ENCODE data around the gene LTBP1. TPM values are rescaled to one million over a fixed set of nuclear protein-coding genes. Genes with fewer than 3 reads are reported as not detected.

Gene LTBP1
- total and polyA plus RNA-seq, 2 experiments from 2014 or later, result 15.7 to 49.8 TPM

DNA sequence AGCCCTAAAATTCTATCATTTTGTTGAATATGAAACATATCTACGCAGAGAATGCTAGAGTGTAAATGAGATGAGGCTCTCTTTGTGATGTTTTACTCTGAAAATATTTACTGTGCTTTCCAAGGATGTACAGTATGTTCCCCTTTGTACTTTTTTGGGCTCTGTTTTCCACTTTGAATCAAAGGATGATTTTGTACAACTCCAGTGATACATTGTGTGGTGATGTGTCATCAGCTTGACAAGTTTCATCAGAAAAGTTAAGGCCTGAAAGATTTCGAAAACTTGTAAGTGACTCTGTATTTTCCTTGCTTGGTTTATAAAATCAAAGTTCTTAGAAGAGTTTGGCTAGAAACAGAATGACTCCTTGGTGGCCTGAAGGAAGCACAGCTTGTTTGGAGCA is 206.3 kb downstream of the LTBP1 start:
- H2AFZ ChIP-seq, result no peak overlapping the region
- Mint-ChIP-seq H3K9me3 (no peaks in the 10 kb centered on the region), H3K4me1 (no peaks in the 10 kb centered on the region), H3K36me3 (ENCODE audit: low read depth) (no peaks in the 10 kb centered on the region), H3K27ac (no peak overlapping the region), H3K4me3 (no peak overlapping the region), H3K27me3 (ENCODE audit: insufficient read depth, low read depth, poor library complexity) (no peaks in the 10 kb centered on the region)
- H3K9me2 ChIP-seq (ENCODE audit: insufficient read depth), result no peaks in the 10 kb centered on the region
- no peaks in the 10 kb centered on the region; the same call in 1 of the 2 replicates for H4K20me1 ChIP-seq (replicated peaks; ENCODE audit: insufficient read depth)
- DNase-seq (ENCODE audit: low spot score), result no peak
- no peaks in the 10 kb centered on the region for H3K36me3 ChIP-seq (ENCODE audit: insufficient read depth)
- H3K27me3 ChIP-seq (ENCODE audit: insufficient read depth), result no peaks in the 10 kb centered on the region
- TF ChIP-seq, protein P1, sequence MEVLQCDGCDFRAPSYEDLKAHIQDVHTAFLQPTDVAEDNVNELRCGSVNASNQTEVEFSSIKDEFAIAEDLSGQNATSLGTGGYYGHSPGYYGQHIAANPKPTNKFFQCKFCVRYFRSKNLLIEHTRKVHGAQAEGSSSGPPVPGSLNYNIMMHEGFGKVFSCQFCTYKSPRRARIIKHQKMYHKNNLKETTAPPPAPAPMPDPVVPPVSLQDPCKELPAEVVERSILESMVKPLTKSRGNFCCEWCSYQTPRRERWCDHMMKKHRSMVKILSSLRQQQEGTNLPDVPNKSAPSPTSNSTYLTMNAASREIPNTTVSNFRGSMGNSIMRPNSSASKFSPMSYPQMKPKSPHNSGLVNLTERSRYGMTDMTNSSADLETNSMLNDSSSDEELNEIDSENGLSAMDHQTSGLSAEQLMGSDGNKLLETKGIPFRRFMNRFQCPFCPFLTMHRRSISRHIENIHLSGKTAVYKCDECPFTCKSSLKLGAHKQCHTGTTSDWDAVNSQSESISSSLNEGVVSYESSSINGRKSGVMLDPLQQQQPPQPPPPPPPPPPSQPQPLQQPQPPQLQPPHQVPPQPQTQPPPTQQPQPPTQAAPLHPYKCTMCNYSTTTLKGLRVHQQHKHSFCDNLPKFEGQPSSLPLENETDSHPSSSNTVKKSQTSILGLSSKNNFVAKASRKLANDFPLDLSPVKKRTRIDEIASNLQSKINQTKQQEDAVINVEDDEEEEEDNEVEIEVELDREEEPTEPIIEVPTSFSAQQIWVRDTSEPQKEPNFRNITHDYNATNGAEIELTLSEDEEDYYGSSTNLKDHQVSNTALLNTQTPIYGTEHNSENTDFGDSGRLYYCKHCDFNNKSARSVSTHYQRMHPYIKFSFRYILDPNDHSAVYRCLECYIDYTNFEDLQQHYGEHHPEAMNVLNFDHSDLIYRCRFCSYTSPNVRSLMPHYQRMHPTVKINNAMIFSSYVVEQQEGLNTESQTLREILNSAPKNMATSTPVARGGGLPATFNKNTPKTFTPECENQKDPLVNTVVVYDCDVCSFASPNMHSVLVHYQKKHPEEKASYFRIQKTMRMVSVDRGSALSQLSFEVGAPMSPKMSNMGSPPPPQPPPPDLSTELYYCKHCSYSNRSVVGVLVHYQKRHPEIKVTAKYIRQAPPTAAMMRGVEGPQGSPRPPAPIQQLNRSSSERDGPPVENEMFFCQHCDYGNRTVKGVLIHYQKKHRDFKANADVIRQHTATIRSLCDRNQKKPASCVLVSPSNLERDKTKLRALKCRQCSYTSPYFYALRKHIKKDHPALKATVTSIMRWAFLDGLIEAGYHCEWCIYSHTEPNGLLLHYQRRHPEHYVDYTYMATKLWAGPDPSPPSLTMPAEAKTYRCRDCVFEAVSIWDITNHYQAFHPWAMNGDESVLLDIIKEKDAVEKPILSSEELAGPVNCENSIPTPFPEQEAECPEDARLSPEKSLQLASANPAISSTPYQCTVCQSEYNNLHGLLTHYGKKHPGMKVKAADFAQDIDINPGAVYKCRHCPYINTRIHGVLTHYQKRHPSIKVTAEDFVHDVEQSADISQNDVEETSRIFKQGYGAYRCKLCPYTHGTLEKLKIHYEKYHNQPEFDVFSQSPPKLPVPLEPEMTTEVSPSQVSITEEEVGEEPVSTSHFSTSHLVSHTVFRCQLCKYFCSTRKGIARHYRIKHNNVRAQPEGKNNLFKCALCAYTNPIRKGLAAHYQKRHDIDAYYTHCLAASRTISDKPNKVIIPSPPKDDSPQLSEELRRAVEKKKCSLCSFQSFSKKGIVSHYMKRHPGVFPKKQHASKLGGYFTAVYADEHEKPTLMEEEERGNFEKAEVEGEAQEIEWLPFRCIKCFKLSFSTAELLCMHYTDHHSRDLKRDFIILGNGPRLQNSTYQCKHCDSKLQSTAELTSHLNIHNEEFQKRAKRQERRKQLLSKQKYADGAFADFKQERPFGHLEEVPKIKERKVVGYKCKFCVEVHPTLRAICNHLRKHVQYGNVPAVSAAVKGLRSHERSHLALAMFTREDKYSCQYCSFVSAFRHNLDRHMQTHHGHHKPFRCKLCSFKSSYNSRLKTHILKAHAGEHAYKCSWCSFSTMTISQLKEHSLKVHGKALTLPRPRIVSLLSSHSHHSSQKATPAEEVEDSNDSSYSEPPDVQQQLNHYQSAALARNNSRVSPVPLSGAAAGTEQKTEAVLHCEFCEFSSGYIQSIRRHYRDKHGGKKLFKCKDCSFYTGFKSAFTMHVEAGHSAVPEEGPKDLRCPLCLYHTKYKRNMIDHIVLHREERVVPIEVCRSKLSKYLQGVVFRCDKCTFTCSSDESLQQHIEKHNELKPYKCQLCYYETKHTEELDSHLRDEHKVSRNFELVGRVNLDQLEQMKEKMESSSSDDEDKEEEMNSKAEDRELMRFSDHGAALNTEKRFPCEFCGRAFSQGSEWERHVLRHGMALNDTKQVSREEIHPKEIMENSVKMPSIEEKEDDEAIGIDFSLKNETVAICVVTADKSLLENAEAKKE (CRISPR knock-in tag; IDR thresholded peaks at IDR 0.05), result no peak
- H3F3A ChIP-seq (replicated peaks; ENCODE audit: low read depth), result no peaks in the 10 kb centered on the region
- no peaks in the 10 kb centered on the region for H3K79me2 ChIP-seq (replicated peaks; ENCODE audit: insufficient read depth)
- no peak overlapping the region for H3K4me2 ChIP-seq
- H3K4me1 ChIP-seq (ENCODE audit: insufficient read depth), result no peaks in the 10 kb centered on the region
- H3K4me3 ChIP-seq, result no peak overlapping the region
- no peak overlapping the region for H3K27ac ChIP-seq (ENCODE audit: low read depth)
- no peak for ATAC-seq

DNA sequence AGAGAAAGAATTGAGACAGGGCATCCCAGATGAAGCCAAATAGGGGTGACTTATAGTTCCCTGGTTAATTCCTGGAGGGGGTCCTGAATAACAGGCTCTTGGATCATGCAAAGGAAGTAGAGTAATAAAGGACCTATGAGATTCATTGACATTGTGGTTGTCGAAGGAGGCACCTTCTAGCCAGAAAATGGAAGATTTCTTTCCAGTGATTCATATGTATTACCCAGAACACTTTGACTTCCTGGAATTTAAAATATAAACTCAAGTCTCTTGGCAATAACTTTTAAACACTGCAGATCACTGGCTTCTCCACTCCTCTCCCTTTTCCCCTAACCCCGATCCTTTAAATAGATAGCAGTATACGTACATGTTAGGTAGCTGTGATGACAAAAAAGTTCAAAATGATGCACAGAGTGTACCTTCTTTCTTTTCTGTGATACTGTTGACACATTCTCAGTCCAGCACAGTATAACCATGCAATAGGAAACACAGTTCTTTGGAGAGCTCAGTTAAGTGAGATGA is 211.8 kb downstream of the LTBP1 start:
- ATAC-seq (no peak), DNase-seq (ENCODE audit: low spot score) (no peak)
- Histone ChIP-seq H3K4me2 (no peak overlapping the region), H3K4me1 (ENCODE audit: insufficient read depth) (no peaks in the 10 kb centered on the region), H3K27me3 (ENCODE audit: insufficient read depth) (no peaks in the 10 kb centered on the region), H3K27ac (ENCODE audit: low read depth) (no peak overlapping the region), H3K9me2 (ENCODE audit: insufficient read depth) (no peaks in the 10 kb centered on the region), H3F3A (replicated peaks; ENCODE audit: low read depth) (no peaks in the 10 kb centered on the region), H3K79me2 (replicated peaks; ENCODE audit: insufficient read depth) (no peaks in the 10 kb centered on the region), H3K36me3 (ENCODE audit: insufficient read depth) (no peaks in the 10 kb centered on the region), H2AFZ (no peak overlapping the region), H3K4me3 (no peak overlapping the region), H4K20me1 (replicated peaks; ENCODE audit: insufficient read depth) (no peaks in the 10 kb centered on the region; the same call in 1 of the 2 replicates)
- Mint-ChIP-seq H3K27me3 (ENCODE audit: insufficient read depth, low read depth, poor library complexity) (no peaks in the 10 kb centered on the region), H3K4me1 (no peaks in the 10 kb centered on the region), H3K27ac (peak overlapping the region; percentile 12; the same call in 1 of the 2 replicates), H3K9me3 (no peaks in the 10 kb centered on the region), H3K36me3 (ENCODE audit: low read depth) (no peaks in the 10 kb centered on the region), H3K4me3 (no peak overlapping the region)
- no peak for TF ChIP-seq STAT1 (IDR thresholded peaks at IDR 0.05; ENCODE audit: unreplicated experiment)
- no peak for TF ChIP-seq NANOG (IDR thresholded peaks at IDR 0.05; ENCODE audit: borderline replicate concordance)
- TF ChIP-seq ZNF114 (CRISPR knock-in tag; IDR thresholded peaks at IDR 0.05), result no peak
- TF ChIP-seq, protein P2, sequence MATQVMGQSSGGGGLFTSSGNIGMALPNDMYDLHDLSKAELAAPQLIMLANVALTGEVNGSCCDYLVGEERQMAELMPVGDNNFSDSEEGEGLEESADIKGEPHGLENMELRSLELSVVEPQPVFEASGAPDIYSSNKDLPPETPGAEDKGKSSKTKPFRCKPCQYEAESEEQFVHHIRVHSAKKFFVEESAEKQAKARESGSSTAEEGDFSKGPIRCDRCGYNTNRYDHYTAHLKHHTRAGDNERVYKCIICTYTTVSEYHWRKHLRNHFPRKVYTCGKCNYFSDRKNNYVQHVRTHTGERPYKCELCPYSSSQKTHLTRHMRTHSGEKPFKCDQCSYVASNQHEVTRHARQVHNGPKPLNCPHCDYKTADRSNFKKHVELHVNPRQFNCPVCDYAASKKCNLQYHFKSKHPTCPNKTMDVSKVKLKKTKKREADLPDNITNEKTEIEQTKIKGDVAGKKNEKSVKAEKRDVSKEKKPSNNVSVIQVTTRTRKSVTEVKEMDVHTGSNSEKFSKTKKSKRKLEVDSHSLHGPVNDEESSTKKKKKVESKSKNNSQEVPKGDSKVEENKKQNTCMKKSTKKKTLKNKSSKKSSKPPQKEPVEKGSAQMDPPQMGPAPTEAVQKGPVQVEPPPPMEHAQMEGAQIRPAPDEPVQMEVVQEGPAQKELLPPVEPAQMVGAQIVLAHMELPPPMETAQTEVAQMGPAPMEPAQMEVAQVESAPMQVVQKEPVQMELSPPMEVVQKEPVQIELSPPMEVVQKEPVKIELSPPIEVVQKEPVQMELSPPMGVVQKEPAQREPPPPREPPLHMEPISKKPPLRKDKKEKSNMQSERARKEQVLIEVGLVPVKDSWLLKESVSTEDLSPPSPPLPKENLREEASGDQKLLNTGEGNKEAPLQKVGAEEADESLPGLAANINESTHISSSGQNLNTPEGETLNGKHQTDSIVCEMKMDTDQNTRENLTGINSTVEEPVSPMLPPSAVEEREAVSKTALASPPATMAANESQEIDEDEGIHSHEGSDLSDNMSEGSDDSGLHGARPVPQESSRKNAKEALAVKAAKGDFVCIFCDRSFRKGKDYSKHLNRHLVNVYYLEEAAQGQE (IDR thresholded peaks at IDR 0.05; ENCODE audit: unreplicated experiment), result no peak

Data from GM23338 (cell line).